ENCODE results near the gene ANKRD29. TPM values are rescaled to one million over a fixed set of nuclear protein-coding genes. Genes with fewer than 3 reads are reported as not detected.

The ANKRD29 gene
- total RNA-seq, 1 donor from 2014 or later: 0.65 TPM

GRCh38 chr18:23668731-23669130 lies 6.0 kb upstream of the ANKRD29 start:
- H3K4me2 ChIP-seq: no peak overlapping the region
- no peak overlapping the region for H2AFZ ChIP-seq (replicated peaks)
- no peak overlapping the region for H3K4me3 ChIP-seq
- H3K27me3 ChIP-seq: peaks cover 6% of the 10 kb centered on the region
- H3K9me3 ChIP-seq (ENCODE audit: low read depth): no peaks in the 10 kb centered on the region
- Mint-ChIP-seq H3K4me3 (no peak overlapping the region), H3K36me3 (no peaks in the 10 kb centered on the region), H3K9me3 (no peaks in the 10 kb centered on the region), H3K27me3 (ENCODE audit: insufficient read depth, low read depth) (no peaks in the 10 kb centered on the region), H3K4me1 (no peaks in the 10 kb centered on the region), H3K27ac (no peak overlapping the region)
- no peaks in the 10 kb centered on the region for H3K36me3 ChIP-seq
- no peaks in the 10 kb centered on the region for H4K20me1 ChIP-seq (ENCODE audit: low read depth)
- no peak overlapping the region for H3K27ac ChIP-seq
- H3K79me2 ChIP-seq (ENCODE audit: low read depth): no peaks in the 10 kb centered on the region
- DNase-seq (ENCODE audit: low spot score): no peak
- H3K4me1 ChIP-seq: no peaks in the 10 kb centered on the region
- H3K9ac ChIP-seq: no peak overlapping the region
- H3F3A ChIP-seq (ENCODE audit: low read depth): no peaks in the 10 kb centered on the region
- TF ChIP-seq EZH2phosphoT487 (IDR thresholded peaks at IDR 0.05) (no peak), CTCF (IDR thresholded peaks at IDR 0.05) (no peak), EZH2 (IDR thresholded peaks at IDR 0.05) (no peak)

GRCh38 chr18:23667114-23667513 lies 4.4 kb upstream of the ANKRD29 start:
- H3K27me3 Mint-ChIP-seq (ENCODE audit: insufficient read depth, low read depth): peaks cover 4% of the 10 kb centered on the region
- H3K4me1 Mint-ChIP-seq: peaks cover 6% of the 10 kb centered on the region
- no peak overlapping the region for H3K4me3 Mint-ChIP-seq
- Histone ChIP-seq H3K9me3 (ENCODE audit: low read depth) (no peaks in the 10 kb centered on the region), H4K20me1 (ENCODE audit: low read depth) (no peaks in the 10 kb centered on the region), H3K79me2 (ENCODE audit: low read depth) (no peaks in the 10 kb centered on the region), H3F3A (ENCODE audit: low read depth) (no peaks in the 10 kb centered on the region), H3K4me2 (no peak overlapping the region), H3K27ac (no peak overlapping the region), H3K27me3 (peaks cover 21% of the 10 kb centered on the region), H3K4me3 (no peak overlapping the region), H3K4me1 (no peaks in the 10 kb centered on the region), H3K9ac (no peak overlapping the region), H2AFZ (replicated peaks) (no peak overlapping the region), H3K36me3 (no peaks in the 10 kb centered on the region)
- no peak for TF ChIP-seq EZH2 (IDR thresholded peaks at IDR 0.05)
- TF ChIP-seq EZH2phosphoT487 (IDR thresholded peaks at IDR 0.05): no peak
- no peak for TF ChIP-seq CTCF (IDR thresholded peaks at IDR 0.05)
- H3K27ac Mint-ChIP-seq: no peak overlapping the region
- DNase-seq (ENCODE audit: low spot score): no peak
- no peaks in the 10 kb centered on the region for H3K9me3 Mint-ChIP-seq
- no peaks in the 10 kb centered on the region for H3K36me3 Mint-ChIP-seq

- H3K27ac Mint-ChIP-seq: no peak overlapping the region
- Histone ChIP-seq H3K79me2 (ENCODE audit: low read depth) (no peaks in the 10 kb centered on the region), H3K27ac (no peak overlapping the region), H4K20me1 (ENCODE audit: low read depth) (no peaks in the 10 kb centered on the region), H3K4me1 (no peaks in the 10 kb centered on the region), H3K9ac (no peak overlapping the region), H3F3A (ENCODE audit: low read depth) (no peaks in the 10 kb centered on the region), H3K4me2 (no peak overlapping the region), H3K4me3 (no peak overlapping the region), H3K36me3 (no peaks in the 10 kb centered on the region), H2AFZ (replicated peaks) (no peak overlapping the region), H3K27me3 (peaks cover 42% of the 10 kb centered on the region), H3K9me3 (ENCODE audit: low read depth) (no peaks in the 10 kb centered on the region)
- H3K27me3 Mint-ChIP-seq (ENCODE audit: insufficient read depth, low read depth): peaks cover 17% of the 10 kb centered on the region
- H3K9me3 Mint-ChIP-seq: no peaks in the 10 kb centered on the region
- no peaks in the 10 kb centered on the region for H3K36me3 Mint-ChIP-seq
- TF ChIP-seq CTCF (IDR thresholded peaks at IDR 0.05): no peak
- no peak for TF ChIP-seq EZH2 (IDR thresholded peaks at IDR 0.05)
- no peak for TF ChIP-seq EZH2phosphoT487 (IDR thresholded peaks at IDR 0.05)
- H3K4me1 Mint-ChIP-seq: peaks cover 11% of the 10 kb centered on the region
- no peak for DNase-seq (ENCODE audit: low spot score)
- H3K4me3 Mint-ChIP-seq: peak overlapping the region; percentile 20
Observed at GRCh38 chr18:23664674-23665073, 2.0 kb upstream of the ANKRD29 start.

Data from neural progenitor cell (in vitro differentiated cells).